K562 (cell line): Measurements from ENCODE around the gene UCK1. TPM values are rescaled to one million over a fixed set of nuclear protein-coding genes. Genes with fewer than 3 reads are reported as not detected.

Source experiments
- ATAC-seq: fragments of 200-7000 bp; cut with Tn5 transposase; 3 replicates; pipeline ENCODE4 v1.9.1; 2020; ENCODE audit warnings: moderate library complexity
- BruUV-seq: library from RNA; stranded (reverse); fragments of 400-500 nt; replicated peaks from 2 replicates; lab custom pipeline; 2021; lab: Mats Ljungman, UMichigan
- CTCF ChIA-PET: fragments of 300-600 bp; formaldehyde crosslinking; extraction: SDS; loops from one replicate; lab custom pipeline; 2021; ENCODE audit warnings: low intra/inter-chr PET ratio; lab: Yijun Ruan, JAX
- POLR2A ChIA-PET: fragments of 300-600, 350-650 bp; sonication (Branson Sonifier 250); formaldehyde crosslinking; extraction: SDS; loops from one replicate; lab custom pipeline; 2021; ENCODE audit warnings: antibody characterized with exemption, inconsistent platforms; lab: Yijun Ruan, JAX
- DNase-seq, 4 experiments: peaks; one replicate each; pipeline versions ENCODE4 v3.0.0 to v3.0.0-alpha.2; 2011 to 2018; ENCODE audit warnings: low spot score in 3 of 4, mixed read lengths in 3 of 4; ENCODE audit errors: extremely low read depth in 1 of 4
- FAIRE-seq: peaks from 2 replicates; lab custom pipeline; 2011; peaks lifted over from hg19 to GRCh38; lab: Jason Lieb, UNC
- H2AFZ ChIP-seq: 2 replicates; pipeline ENCODE4 v1.6.0; 2011; ENCODE audit warnings: low read depth, low read length, control low read depth, inconsistent platforms
- H3K27ac ChIP-seq: fragments of 200-600 bp; 3 replicates; pipeline ENCODE4 v1.8.0; 2011; ENCODE audit warnings: low read depth, mild to moderate bottlenecking, control low read depth, inconsistent platforms, low read length, moderate library complexity, mixed read lengths; ENCODE audit errors: extremely low read depth
- H3K27me3 ChIP-seq, 2 experiments: fragments of 300-600 bp in 1 of 2; 2 replicates in 1 of 2; 3 replicates in 1 of 2; pipeline versions ENCODE4 v1.6.0 to v1.8.0; 2011; ENCODE audit warnings: inconsistent platforms in 2 of 2, low read length in 2 of 2, mild to moderate bottlenecking in 1 of 2, mixed read lengths in 1 of 2, moderate library complexity in 1 of 2; ENCODE audit not compliant: control insufficient read depth in 2 of 2, insufficient read depth in 2 of 2
- H3K36me3 ChIP-seq: fragments of 300-600 bp; 3 replicates; pipeline ENCODE4 v1.8.0; 2011; ENCODE audit warnings: mild to moderate bottlenecking, low read length, inconsistent platforms; ENCODE audit not compliant: control insufficient read depth, insufficient read depth
- H3K4me1 ChIP-seq, 2 experiments: fragments of 200-600 bp in 1 of 2; replicated peaks in 1 of 2; 2 replicates in 1 of 2; 3 replicates in 1 of 2; pipeline versions ENCODE4 v1.5.1 to v1.8.0; 2011; ENCODE audit warnings: inconsistent platforms in 2 of 2, low read length in 2 of 2, mild to moderate bottlenecking in 1 of 2, mixed read lengths in 1 of 2, moderate library complexity in 1 of 2; ENCODE audit not compliant: control insufficient read depth in 2 of 2, insufficient read depth in 2 of 2
- H3K4me2 ChIP-seq: 2 replicates; pipeline ENCODE4 v1.6.1; 2011; ENCODE audit warnings: low read length, control low read depth, inconsistent platforms, mixed read lengths; ENCODE audit not compliant: insufficient read depth
- H3K4me3 ChIP-seq: fragments of 200-600 bp; sonication (generic), shearing (Covaris generic); 2 replicates; pipeline ENCODE4 v1.5.1; 2016; ENCODE audit warnings: control low read depth, inconsistent platforms
- H3K79me2 ChIP-seq: fragments of 200-600 bp; 3 replicates; pipeline ENCODE4 v1.8.0; 2011; ENCODE audit warnings: low read length, inconsistent platforms; ENCODE audit not compliant: control insufficient read depth, insufficient read depth
- H3K9ac ChIP-seq, 2 experiments: 2 replicates each; pipeline versions ENCODE4 v1.6.0 to v1.6.1; 2011; ENCODE audit warnings: low read depth in 2 of 2, low read length in 2 of 2, control low read depth in 1 of 2, inconsistent platforms in 1 of 2, mild to moderate bottlenecking in 1 of 2, mixed read lengths in 1 of 2; ENCODE audit not compliant: insufficient read depth in 1 of 2
- H3K9me1 ChIP-seq: one replicate; pipeline ENCODE4 v1.6.0; 2011; ENCODE audit warnings: inconsistent platforms, mild to moderate bottlenecking, low read length, moderate library complexity; ENCODE audit not compliant: control insufficient read depth, insufficient read depth
- H3K9me3 ChIP-seq: replicated peaks from 2 replicates; pipeline ENCODE4 v1.5.1; 2011; ENCODE audit warnings: low read depth, low read length, inconsistent platforms; ENCODE audit not compliant: control insufficient read depth, insufficient read depth
- H4K20me1 ChIP-seq: replicated peaks from 2 replicates; pipeline ENCODE4 v1.6.1; 2011; ENCODE audit warnings: low read length, inconsistent platforms, mixed read lengths; ENCODE audit not compliant: control insufficient read depth, insufficient read depth
- FOXM1 ChIP-seq, 2 experiments: fragments of 450-650 bp in 1 of 2; sonication (generic) in 1 of 2; formaldehyde crosslinking in 1 of 2; IDR thresholded peaks; 2 replicates each; pipeline versions ENCODE4 v1.6.1 to v1.9.0; 2017 to 2022; ENCODE audit warnings: low read depth in 2 of 2, mild to moderate bottlenecking in 2 of 2, missing genetic modification reagents in 1 of 2, moderate library complexity in 1 of 2
- KAT7 ChIP-seq: sonication (generic); formaldehyde crosslinking; IDR thresholded peaks from 2 replicates; pipeline ENCODE4 v1.8.0; 2022; ENCODE audit warnings: missing genetic modification reagents, mild to moderate bottlenecking, borderline replicate concordance
- PHB2 ChIP-seq: fragments of 450-650 bp; IDR thresholded peaks from 2 replicates; pipeline ENCODE4 v1.6.1; 2017; ENCODE audit warnings: low read depth
- RBM34 ChIP-seq: fragments of 200-400 bp; formaldehyde crosslinking; IDR thresholded peaks from 2 replicates; pipeline ENCODE4 v1.6.1; 2018; ENCODE audit warnings: low read length, borderline replicate concordance; ENCODE audit not compliant: insufficient read depth
- ZFP1 ChIP-seq: fragments of 450-650 bp; formaldehyde crosslinking; IDR thresholded peaks from 2 replicates; pipeline ENCODE4 v1.4.0; 2020; ENCODE audit warnings: mild to moderate bottlenecking, mixed read lengths
- ZNF224 ChIP-seq: sonication (generic); formaldehyde crosslinking; IDR thresholded peaks from 2 replicates; pipeline ENCODE4 v1.8.0; 2022; ENCODE audit warnings: mild to moderate bottlenecking, missing genetic modification reagents
- ZNF79 ChIP-seq: fragments of 250-450 bp; sonication (Bioruptor Pico); IDR thresholded peaks from 2 replicates; pipeline ENCODE4 v1.4.0; 2020; ENCODE audit warnings: low read depth, mild to moderate bottlenecking, moderate library complexity
- WGBS: fragments of 100-300 bp; shearing (Covaris generic); methylation state at CpG from one replicate; pipeline ENCODE4 v1.1.6; 2016; ENCODE audit warnings: low coverage, mixed read lengths; ENCODE audit not compliant: insufficient coverage; ENCODE audit errors: missing lambda C conversion rate; 5-methylcytosine and 5-hydroxymethylcytosine counted together
- in situ Hi-C: fragments of 300-500 bp; cut with MboI; formaldehyde crosslinking; loops from 4 replicates; pipeline ENCODE4 v1.15.0; 2018; ENCODE audit warnings: inconsistent platforms, mixed read lengths
- intact Hi-C: fragments of 100-400 bp; cut with micrococcal nuclease; formaldehyde crosslinking; loops from 2 replicates; pipeline ENCODE4 v1.14.2; 2022
- polyA plus RNA-seq, 8 experiments: library from polyadenylated mRNA; depleted of rRNA in 4 of 8; stranded (reverse) in 5 of 8; unstranded in 3 of 8; fragments of >200 nt; fragmentation: Nextera tagmentation in 2 of 8; fragmentation: Illumina TruSeq in 1 of 8; extraction: Ambion mirVana in 2 of 8; extraction: Trizol in 1 of 8; gene quantifications; 2 replicates each; pipeline versions ENCODE4 v1.2.1 to v1.2.3, GENCODE V29; 2011 to 2014; ENCODE audit warnings: inconsistent platforms in 1 of 8, missing spikeins in 1 of 8
- total RNA-seq, 7 experiments: library from RNA; depleted of rRNA in 6 of 7; stranded (reverse); fragments of >200 nt in 6 of 7; fragmentation: Illumina TruSeq in 2 of 7; extraction: Trizol in 2 of 7; gene quantifications; 2 replicates each; pipeline versions ENCODE4 v1.2.1 to v1.2.3, GENCODE V29; 2011 to 2021; ENCODE audit warnings: low replicate concordance in 1 of 7
- TF ChIP-seq, protein P1 (sequence below): fragments of 450-650 bp; IDR thresholded peaks from 2 replicates; pipeline ENCODE4 v1.6.1; 2016

UCK1 gene
- total and polyA plus RNA-seq, 9 of the 15 experiments (the other 6 are each of a cell fraction or from before 2014, with no cell fraction given) = 0.27 to 27.5 (median 16.1) TPM

GRCh38 chr9:131474711-131475110 lies 56.4 kb downstream of the UCK1 start:
- POLR2A ChIA-PET = interaction anchor here (1.0 to 1.3 kb wide), 2 partner anchors 26 to 259 kb away, joined by 3 read pairs; no protein-coding TSS in a partner anchor
- ATAC-seq = no peak
- Histone ChIP-seq H4K20me1 (no peaks in the 10 kb centered on the region), H3K9ac (no peak overlapping the region), H3K79me2 (no peaks in the 10 kb centered on the region), H3K27ac (no peak overlapping the region), H3K4me3 (no peak overlapping the region), H3K4me1 (peaks cover 0 to 7% of the 10 kb centered on the region in 2 experiments; a peak in 1 of 5 replicates), H3K9me3 (no peaks in the 10 kb centered on the region), H3K36me3 (peaks cover 97% of the 10 kb centered on the region), H3K27me3 (no peaks in the 10 kb centered on the region), H3K4me2 (no peak overlapping the region), H3K9me1 (no peaks in the 10 kb centered on the region), H2AFZ (no peak overlapping the region)
- CTCF ChIA-PET = no interaction called here
- no TSS peak for BruUV-seq
- TF ChIP-seq, protein P1, sequence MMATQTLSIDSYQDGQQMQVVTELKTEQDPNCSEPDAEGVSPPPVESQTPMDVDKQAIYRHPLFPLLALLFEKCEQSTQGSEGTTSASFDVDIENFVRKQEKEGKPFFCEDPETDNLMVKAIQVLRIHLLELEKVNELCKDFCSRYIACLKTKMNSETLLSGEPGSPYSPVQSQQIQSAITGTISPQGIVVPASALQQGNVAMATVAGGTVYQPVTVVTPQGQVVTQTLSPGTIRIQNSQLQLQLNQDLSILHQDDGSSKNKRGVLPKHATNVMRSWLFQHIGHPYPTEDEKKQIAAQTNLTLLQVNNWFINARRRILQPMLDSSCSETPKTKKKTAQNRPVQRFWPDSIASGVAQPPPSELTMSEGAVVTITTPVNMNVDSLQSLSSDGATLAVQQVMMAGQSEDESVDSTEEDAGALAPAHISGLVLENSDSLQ = no peak
- no peak for TF ChIP-seq RBM34
- TF ChIP-seq ZNF79 = no peak
- no peak for TF ChIP-seq ZFP1
- no peak for TF ChIP-seq PHB2
- no peak for TF ChIP-seq FOXM1 (IDR thresholded peaks at IDR 0.05; ENCODE audit: low read depth)
- TF ChIP-seq FOXM1 (CRISPR knock-in tag; IDR thresholded peaks at IDR 0.05; ENCODE audit: low read depth) = no peak
- no peak for TF ChIP-seq KAT7 (CRISPR knock-in tag)
- TF ChIP-seq ZNF224 (CRISPR knock-in tag) = no peak
- in situ Hi-C loops = loop anchor here (10.0 to 25.0 kb wide), 2 partner anchors 120 to 762 kb away; no protein-coding TSS in a partner anchor
- no peak for FAIRE-seq
- intact Hi-C loops = loop anchor here (5.0 kb wide), 1 partner anchor 122 kb away; no protein-coding TSS in a partner anchor
- no peak for DNase-seq
- WGBS = 81% methylated on average over 13 of the region's 16 CpGs
